OCI-LY1 (cell line): ENCODE measurements around the gene LTN1.

ENCODE experiments used
- H2AFZ ChIP-seq: fragments of 200-600 bp; sonication (generic), shearing (Covaris generic); 2 replicates; pipeline ENCODE4 v1.6.0; 2014; ENCODE audit warnings: antibody characterized with exemption, mild to moderate bottlenecking, low read length
- H3F3A ChIP-seq: fragments of 200-600 bp; sonication (generic), shearing (Covaris generic); 2 replicates; pipeline ENCODE4 v1.6.0; 2014; ENCODE audit warnings: mild to moderate bottlenecking, antibody characterized with exemption, low read length, moderate library complexity; ENCODE audit not compliant: insufficient read depth
- H3K27ac ChIP-seq: fragments of 200-600 bp; sonication (generic); 2 replicates; pipeline ENCODE4 v1.5.1; 2014; ENCODE audit warnings: low read length, mixed run types, mild to moderate bottlenecking, low read depth; ENCODE audit not compliant: poor library complexity, severe bottlenecking
- H3K27me3 ChIP-seq: fragments of 200-600 bp; sonication (generic); 2 replicates; pipeline ENCODE4 v1.6.0; 2014; ENCODE audit warnings: antibody characterized with exemption, mild to moderate bottlenecking, low read length, moderate library complexity; ENCODE audit not compliant: insufficient read depth
- H3K36me3 ChIP-seq: fragments of 200-600 bp; sonication (generic); 2 replicates; pipeline ENCODE4 v1.6.1; 2014; ENCODE audit warnings: mild to moderate bottlenecking, antibody characterized with exemption, low read length, moderate library complexity, mixed read lengths; ENCODE audit not compliant: insufficient read depth
- H3K4me1 ChIP-seq: fragments of 200-600 bp; sonication (generic); 2 replicates; pipeline ENCODE4 v1.5.1; 2014; ENCODE audit warnings: mild to moderate bottlenecking, low read length, moderate library complexity; ENCODE audit not compliant: insufficient read depth, severe bottlenecking
- H3K4me2 ChIP-seq: fragments of 200-600 bp; sonication (generic), shearing (Covaris generic); 2 replicates; pipeline ENCODE4 v1.6.1; 2014; ENCODE audit warnings: low read length
- H3K4me3 ChIP-seq: fragments of 200-600 bp; sonication (generic); 2 replicates; pipeline ENCODE4 v1.5.1; 2014; ENCODE audit warnings: low read length, low read depth, mild to moderate bottlenecking, mixed read lengths; ENCODE audit not compliant: poor library complexity, severe bottlenecking
- H3K79me2 ChIP-seq: fragments of 200-600 bp; shearing (Covaris generic); 2 replicates; pipeline ENCODE4 v1.6.1; 2016; ENCODE audit warnings: mixed run types, low read length, mixed read lengths; ENCODE audit not compliant: insufficient read depth
- H3K9ac ChIP-seq: fragments of 200-600 bp; sonication (generic), shearing (Covaris generic); 2 replicates; pipeline ENCODE4 v1.6.1; 2014; ENCODE audit warnings: mild to moderate bottlenecking, low read length, mixed read lengths
- H3K9me2 ChIP-seq: fragments of 200-600 bp; sonication (generic), shearing (Covaris generic); 2 replicates; pipeline ENCODE4 v1.6.1; 2014; ENCODE audit warnings: low read depth, mild to moderate bottlenecking, low read length, mixed read lengths
- H3K9me3 ChIP-seq: fragments of 200-600 bp; shearing (Covaris generic); 2 replicates; pipeline ENCODE4 v1.6.1; 2014; ENCODE audit warnings: low read length, mixed read lengths
- H4K20me1 ChIP-seq: fragments of 200-600 bp; sonication (generic), shearing (Covaris generic); 2 replicates; pipeline ENCODE4 v1.6.0; 2016; ENCODE audit warnings: mild to moderate bottlenecking, low read length; ENCODE audit not compliant: insufficient read depth
- CTCF ChIP-seq: fragments of 200-600 bp; sonication (generic), shearing (Covaris generic); IDR thresholded peaks from 2 replicates; pipeline ENCODE4 v1.5.1; 2017; ENCODE audit warnings: mild to moderate bottlenecking, antibody characterized with exemption, low read length, moderate library complexity, mixed read lengths
- EZH2 ChIP-seq: fragments of 200-600 bp; sonication (generic), shearing (Covaris generic); IDR thresholded peaks from 2 replicates; pipeline ENCODE4 v1.8.0; 2017; ENCODE audit warnings: borderline replicate concordance, mixed run types, mild to moderate bottlenecking, antibody characterized with exemption, low read length, moderate library complexity, mixed read lengths

The LTN1 gene

GRCh38 chr21:28953247-28953646, 39.4 kb downstream of the LTN1 start:
- Histone ChIP-seq H3K9me2 (no peaks in the 10 kb centered on the region), H3K27ac (no peak overlapping the region), H3K4me1 (no peaks in the 10 kb centered on the region), H3K9ac (no peak overlapping the region), H3K9me3 (no peaks in the 10 kb centered on the region), H3K27me3 (no peaks in the 10 kb centered on the region), H3K36me3 (peaks cover 87% of the 10 kb centered on the region), H2AFZ (no peak overlapping the region), H3K4me3 (no peak overlapping the region), H3K79me2 (no peaks in the 10 kb centered on the region), H4K20me1 (no peaks in the 10 kb centered on the region), H3K4me2 (no peak overlapping the region), H3F3A (no peaks in the 10 kb centered on the region)
- no peak for TF ChIP-seq EZH2
- no peak for TF ChIP-seq CTCF

GRCh38 chr21:28952686-28953085, 40.0 kb downstream of the LTN1 start:
- H2AFZ ChIP-seq: no peak overlapping the region
- H3K27ac ChIP-seq: no peak overlapping the region
- no peaks in the 10 kb centered on the region for H3K9me2 ChIP-seq
- H3K36me3 ChIP-seq: peaks cover 83% of the 10 kb centered on the region
- TF ChIP-seq EZH2: no peak
- TF ChIP-seq CTCF: no peak
- no peaks in the 10 kb centered on the region for H3F3A ChIP-seq
- H3K9ac ChIP-seq: no peak overlapping the region
- no peaks in the 10 kb centered on the region for H3K9me3 ChIP-seq
- no peaks in the 10 kb centered on the region for H4K20me1 ChIP-seq
- H3K27me3 ChIP-seq: no peaks in the 10 kb centered on the region
- H3K79me2 ChIP-seq: no peaks in the 10 kb centered on the region
- no peak overlapping the region for H3K4me3 ChIP-seq
- H3K4me2 ChIP-seq: no peak overlapping the region
- no peaks in the 10 kb centered on the region for H3K4me1 ChIP-seq

GRCh38 chr21:28949318-28949717, 43.4 kb downstream of the LTN1 start:
- no peaks in the 10 kb centered on the region for H3K9me2 ChIP-seq
- no peaks in the 10 kb centered on the region for H4K20me1 ChIP-seq
- H3K9ac ChIP-seq: no peak overlapping the region
- no peak overlapping the region for H3K4me2 ChIP-seq
- peaks cover 75% of the 10 kb centered on the region for H3K36me3 ChIP-seq
- no peak overlapping the region for H2AFZ ChIP-seq
- TF ChIP-seq EZH2 (no peak), CTCF (no peak)
- H3F3A ChIP-seq: no peaks in the 10 kb centered on the region
- no peaks in the 10 kb centered on the region for H3K79me2 ChIP-seq
- H3K9me3 ChIP-seq: no peaks in the 10 kb centered on the region
- no peaks in the 10 kb centered on the region for H3K4me1 ChIP-seq
- no peak overlapping the region for H3K4me3 ChIP-seq
- H3K27ac ChIP-seq: no peak overlapping the region
- H3K27me3 ChIP-seq: no peaks in the 10 kb centered on the region
